GM19099 (cell line): Measurements from ENCODE around the gene FAM9C.

ENCODE experiments used
- POLR2A ChIP-seq: IDR thresholded peaks from 3 replicates; pipeline ENCODE4 v1.6.1; 2011; ENCODE audit warnings: low read depth; ENCODE audit not compliant: insufficient read length; ENCODE audit errors: extremely low read depth

The FAM9C gene

DNA sequence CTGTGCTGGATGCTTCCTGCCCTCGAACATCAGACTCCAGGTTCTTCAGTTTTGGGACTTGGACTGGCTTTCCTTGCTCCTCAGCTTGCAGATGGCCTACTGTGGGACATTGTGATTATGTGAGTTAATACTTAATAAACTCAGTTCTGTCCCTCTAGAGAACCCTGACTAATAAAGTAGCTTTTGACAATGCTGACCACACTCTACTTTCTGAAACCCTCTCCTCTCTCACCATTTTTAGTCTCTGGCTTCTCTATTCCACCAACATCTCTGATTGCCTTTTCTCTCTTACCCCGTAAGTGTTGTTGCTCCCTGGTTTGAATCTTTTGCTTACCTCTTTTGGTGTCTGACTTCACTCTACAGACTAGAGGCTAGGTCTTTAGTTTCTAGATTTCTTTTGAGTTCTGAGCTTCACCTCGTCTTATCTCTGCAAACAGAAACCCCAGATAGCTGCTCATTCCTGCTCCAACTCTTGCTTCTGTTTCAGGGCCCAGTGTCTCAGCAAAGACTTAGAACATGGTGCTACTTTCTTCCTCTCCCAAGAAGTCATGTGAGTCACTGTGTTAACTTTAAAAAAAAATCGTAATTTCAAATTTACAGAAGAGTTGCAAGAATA, 58.1 kb downstream of the FAM9C start:
- no peak for TF ChIP-seq POLR2A
